Embryonic facial prominence (tissue), 1 donor: Measurements from ENCODE around the gene MRPL18.
"Not testable (repeated sequence)": the region's sequence is repeated elsewhere in the genome, so short reads cannot be mapped to it uniquely, and the experiment has no call there.

Source experiments
- DNase-seq: peaks from one replicate; pipeline ENCODE4 v3.0.0-alpha.2; 2016; ENCODE audit errors: extremely low spot score

Gene MRPL18

DNA sequence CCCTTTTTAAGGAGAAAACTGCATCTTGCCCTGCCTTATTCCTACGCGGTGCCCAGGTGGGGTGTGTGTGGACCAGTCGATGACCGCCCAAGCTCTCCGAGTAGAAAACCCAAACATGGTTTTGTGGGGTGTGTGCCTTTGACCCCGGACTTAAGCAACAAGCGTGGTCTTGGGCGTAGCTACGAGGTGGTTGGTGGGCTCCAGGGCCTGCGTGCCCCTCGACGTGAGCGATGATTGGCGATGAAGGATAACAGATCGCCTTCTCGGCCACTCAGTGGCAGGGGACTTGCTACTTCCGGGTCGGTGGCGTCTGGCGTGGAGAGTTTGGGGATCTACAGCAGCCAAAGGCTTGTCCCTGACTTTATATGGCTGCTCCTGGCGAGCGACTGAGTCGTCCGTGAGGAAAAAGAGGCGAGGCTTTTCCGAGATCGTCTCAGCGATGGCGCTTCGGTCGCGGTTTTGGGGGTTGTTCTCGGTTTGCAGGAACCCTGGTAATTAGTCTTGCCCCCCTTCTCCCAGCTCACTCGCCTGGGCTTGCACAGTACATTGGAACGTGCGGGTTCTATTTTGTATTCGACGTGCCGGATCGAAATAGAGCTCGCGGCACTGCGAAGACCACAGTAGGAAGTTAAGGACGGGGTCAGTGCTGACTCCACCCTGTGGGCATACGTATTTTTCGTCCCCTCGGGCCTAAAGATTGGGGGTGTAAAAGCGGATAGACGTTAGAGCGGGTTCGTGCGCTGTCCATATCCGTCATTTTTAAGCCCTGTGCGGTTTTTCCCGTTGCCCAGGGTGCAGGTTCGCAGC, at the start of gene MRPL18:
Gene MRPL18 (plus strand): TSS at position 319 of the 807 bp plus-strand sequence. CDS start 121 bp downstream, at position 440.
- DNase-seq, result peak; percentile 93

DNA sequence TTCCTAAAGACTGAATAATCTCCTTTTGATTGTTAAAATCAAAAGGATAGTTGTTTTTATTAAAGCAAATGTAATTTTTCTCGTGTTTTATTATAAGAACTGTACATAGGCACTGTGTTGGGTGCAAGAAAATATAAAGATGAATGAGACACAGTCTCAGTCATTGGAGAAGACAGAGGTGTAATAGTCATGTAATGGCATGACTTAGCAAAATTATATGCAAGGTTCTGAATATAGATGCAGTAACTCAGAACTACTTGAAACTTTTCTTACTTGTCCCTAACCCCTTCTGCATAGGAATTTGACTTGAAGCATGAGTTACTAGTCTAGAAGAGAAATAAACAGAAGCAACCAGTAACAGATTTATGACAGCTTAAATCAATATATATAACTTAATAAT, 48.1 kb upstream of the MRPL18 start:
- DNase-seq, result no peak

DNA sequence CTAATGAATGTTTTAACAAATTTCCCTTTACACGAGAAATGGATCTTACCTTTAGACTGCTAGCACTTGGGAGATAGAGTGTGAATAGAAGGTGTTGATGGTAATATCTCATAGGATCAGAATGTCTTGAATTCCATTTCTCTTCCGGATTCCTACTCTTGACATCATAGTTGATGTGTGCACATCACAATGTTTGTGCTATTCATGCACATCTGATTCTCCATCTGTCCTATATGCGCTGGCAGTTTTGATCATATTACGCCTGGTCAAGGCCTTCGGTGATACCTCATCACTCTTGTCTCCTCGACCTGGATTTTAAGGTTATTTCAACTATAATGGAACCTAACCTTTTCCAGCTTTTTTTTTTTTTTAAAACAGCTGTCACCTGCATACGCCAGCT, 45.2 kb upstream of the MRPL18 start:
- no peak for DNase-seq

DNA sequence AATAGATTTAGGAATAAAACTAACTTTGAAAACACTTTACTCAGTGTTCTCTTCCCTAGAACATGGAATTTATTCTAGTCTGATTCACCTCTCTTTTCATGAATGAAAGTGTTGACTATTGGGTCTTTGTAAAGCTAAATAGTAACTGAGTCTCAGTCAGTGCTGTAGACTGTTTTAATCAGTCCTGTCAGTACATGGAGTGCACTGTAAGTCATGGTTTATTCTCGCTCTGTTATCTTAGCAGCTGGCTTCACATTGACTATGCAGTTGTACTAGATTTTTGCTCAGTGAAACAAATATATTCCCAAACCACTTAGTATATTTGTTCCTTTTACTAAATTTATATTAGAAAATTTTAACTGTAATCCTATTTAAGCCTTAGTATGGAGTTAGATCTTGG, 43.5 kb upstream of the MRPL18 start:
- no peak for DNase-seq

DNA sequence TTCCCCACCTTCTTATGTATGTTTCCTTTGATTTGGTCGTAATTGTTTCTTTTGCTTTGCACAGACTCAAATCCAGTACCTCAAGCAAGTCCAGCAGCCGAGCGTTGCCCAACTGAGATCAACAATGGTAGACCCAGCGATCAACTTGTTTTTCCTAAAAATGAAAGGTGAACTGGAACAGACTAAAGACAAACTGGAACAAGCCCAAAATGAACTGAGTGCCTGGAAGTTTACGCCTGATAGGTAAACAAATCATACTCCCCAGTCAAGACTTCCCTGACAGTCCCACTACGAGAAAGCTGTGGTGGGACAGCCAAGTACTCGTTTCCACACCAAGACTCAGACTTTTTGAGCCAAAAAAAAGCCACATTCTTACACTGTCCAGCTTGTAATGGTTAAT, 42.1 kb upstream of the MRPL18 start:
- DNase-seq, result not testable (repeated sequence)

DNA sequence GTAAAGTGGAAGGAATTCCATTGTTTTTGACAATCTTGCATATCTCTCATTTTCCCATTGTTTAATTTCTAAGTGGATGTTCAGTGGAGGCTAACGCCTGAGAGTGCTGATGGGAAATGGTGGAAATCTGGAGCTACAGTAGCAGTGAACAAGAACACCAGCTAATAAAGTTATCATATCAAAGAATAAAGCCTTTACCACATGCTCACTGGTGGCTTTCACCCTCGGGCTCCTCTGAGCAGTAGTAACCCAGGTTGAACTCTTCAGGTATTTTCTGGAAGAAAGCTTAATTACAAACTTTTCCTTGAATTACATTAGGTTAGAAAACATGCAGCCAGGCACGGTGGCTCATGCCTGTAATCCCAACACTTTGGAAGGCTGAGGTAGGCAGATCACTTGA, 38.8 kb upstream of the MRPL18 start:
- DNase-seq, result no peak

DNA sequence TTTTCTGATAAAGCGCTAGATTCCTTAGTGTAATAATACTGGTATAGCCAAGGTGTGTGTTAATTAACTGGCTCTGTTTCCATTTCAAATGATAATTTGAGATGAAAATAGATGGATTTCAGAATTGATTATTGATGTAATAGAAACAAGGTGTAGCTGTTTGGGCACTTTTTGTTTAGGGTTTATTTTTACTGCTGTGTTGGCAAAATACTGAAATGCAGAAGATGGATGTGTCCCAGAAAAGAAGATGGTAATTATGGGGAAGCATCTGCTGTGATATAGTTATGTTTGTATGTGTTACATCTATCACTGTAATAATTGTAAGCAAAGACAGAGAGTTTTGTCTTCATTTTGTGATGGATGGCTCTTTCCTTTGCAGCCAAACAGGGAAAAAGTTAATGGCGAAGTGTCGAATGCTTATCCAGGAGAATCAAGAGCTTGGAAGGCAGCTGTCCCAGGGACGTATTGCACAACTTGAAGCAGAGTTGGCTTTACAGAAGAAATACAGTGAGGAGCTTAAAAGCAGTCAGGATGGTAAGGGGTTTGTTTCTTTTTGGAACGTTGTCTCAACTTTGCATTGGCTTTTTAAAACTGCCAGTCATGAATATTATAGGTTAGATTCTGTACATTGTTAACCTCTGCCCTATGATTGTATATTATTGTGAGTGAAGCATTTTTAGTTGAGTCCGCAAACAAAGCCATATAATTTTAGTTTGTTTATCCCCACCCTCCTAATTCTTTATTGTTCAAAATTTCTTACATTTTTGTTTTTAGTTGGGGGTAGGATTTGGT, 37.0 kb upstream of the MRPL18 start:
- no peak for DNase-seq

DNA sequence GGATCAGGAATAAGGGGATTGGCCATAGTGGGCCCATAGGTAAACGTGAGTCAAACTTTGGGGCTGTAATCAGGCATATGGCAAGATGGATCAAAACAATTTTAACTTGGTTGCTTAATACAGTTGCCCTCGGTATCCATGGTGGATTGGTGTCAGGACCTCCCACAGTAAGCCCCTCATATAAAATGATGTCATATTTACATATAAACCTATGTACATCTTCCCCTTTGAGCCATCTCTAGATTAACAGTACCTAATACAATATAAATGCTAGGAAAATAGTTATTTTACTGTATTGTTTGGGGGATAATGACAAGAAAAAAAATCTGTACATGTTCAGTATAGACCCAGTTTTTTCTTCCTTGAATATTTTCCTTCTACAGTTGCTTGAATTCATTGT, 35.9 kb upstream of the MRPL18 start:
- DNase-seq, result no peak

DNA sequence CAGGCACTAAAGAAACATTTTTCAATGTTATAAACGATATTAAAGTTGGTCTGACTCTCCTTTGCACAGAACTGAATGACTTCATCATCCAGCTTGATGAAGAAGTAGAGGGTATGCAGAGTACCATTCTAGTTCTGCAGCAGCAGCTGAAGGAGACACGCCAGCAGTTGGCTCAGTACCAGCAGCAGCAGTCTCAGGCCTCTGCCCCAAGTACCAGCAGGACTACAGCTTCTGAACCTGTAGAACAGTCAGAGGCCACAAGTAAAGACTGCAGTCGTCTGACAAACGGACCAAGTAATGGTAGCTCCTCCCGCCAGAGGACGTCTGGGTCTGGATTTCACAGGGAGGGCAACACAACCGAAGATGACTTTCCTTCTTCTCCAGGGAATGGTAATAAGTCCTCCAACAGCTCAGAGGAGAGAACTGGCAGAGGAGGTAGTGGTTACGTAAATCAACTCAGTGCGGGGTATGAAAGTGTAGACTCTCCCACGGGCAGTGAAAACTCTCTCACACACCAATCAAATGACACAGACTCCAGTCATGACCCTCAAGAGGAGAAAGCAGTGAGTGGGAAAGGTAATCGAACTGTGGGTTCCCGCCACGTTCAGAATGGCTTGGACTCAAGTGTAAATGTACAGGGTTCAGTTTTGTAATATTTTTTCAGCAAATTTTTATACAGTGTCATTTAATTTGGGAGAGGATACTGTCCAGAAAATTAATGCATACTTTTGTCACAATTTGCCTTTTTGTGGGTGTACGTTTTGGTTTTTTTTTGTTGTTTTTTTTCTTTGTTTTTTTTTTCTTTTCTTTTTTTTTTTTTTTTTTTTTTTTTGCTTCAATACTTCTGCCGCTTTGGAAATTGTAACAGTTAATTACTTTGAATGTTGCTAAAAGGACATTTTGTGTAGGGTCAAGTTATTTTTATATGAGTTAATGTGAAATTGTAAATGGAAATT, 35.0 kb upstream of the MRPL18 start:
- no peak for DNase-seq

DNA sequence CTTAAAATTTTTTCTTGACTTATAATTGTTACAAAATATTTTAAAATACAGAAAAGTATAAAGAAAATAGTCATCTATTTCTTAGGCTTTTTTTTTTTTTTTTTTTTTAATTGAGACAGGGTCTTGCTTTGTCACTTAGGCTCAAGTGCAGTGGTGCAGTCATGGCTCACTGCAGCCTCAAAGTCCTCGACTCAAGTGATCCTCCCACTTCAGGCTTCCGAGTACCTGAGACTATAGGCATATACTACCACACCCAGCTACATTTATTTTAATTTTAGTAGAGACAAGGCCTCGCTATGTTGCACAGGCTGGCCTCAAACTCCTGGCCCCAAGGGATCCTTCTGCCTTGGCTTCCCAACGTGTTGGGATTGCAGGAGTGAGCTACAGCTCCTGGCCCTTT, 33.8 kb upstream of the MRPL18 start:
- DNase-seq, result no peak

DNA sequence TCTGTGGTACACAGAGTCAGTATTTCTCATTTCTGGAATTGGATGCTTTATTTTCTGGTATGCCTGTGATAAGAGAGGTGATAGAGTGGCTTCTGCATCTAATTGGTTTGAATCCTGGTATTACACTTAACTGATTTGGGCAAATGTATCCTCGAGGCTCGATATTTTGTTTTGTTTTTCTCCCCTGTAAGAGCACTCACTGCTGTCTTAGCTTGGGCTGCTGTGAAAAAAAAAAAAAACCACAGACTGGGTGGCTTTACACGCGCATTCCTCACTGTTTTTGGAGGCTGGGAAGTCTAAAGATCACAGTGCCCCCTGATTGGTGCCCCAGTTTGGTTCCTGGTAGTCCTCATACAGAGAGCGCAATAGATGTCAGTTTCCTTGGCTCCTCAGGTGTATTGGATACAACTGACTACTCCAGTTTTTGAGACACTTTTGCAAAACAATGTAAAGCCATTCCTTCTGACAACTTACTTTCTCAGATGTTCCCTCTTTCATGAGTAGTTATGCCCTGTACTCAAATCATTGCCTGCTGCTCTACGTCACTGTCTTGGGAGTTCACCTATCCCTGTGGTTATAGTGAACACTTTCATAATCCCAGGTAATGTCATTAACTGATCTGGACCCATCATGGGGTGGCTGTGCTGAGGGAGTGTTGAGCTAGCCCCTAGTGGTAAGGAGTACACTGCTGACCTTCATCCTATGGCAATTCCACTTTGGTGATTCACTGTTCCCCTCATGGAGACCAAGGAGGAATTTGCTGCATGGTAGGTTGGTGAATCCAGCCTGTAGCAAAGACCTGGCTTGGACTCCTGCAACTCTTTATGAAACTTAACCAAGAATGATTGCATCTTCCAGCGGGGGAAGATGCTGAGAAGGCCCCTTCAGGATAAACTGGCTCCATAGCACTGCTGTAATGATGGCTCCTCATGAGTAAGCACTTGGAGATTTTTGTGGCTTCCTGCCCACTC, 32.0 kb upstream of the MRPL18 start:
- DNase-seq, result no peak

DNA sequence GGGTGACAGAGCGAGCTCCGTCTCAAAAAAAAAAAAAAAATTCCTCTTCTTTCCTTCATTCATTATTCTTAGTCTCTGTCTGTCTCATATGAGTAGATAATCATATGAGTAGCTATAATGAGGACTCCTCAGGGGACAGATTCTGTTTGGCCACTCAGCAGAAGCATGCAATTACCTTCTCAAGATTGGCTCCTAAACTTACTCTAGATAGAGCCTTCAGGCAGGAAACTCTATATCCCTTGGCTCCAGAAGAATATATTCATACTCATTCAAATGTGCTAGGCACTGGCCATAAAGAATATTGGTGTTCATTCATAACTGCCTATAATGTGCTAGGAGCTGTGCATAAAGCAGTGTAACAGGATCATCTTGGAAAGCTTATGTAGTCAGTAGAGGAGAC, 30.6 kb upstream of the MRPL18 start:
- no peak for DNase-seq

DNA sequence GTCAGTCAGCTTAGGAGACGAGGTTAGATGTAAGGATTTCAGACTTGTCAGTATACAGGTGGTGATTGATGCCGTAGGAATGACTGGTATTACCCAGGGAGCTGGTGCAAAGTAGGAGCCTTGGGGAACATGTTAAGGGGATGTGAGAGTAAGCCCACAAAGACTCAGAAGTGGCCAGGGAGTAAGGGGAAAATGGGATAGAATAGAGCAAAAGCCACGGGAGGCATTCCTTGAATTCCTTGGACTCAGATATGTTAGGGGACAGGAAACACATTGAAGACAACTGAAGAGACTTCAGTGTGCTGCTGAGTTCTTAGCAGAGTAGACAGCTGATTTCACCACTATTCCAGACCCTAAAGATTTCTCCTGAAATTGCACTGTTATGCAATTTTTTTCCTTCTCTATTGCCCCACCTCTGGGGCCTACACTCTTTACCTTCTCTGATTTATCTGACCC, 29.6 kb upstream of the MRPL18 start:
- no peak for DNase-seq

DNA sequence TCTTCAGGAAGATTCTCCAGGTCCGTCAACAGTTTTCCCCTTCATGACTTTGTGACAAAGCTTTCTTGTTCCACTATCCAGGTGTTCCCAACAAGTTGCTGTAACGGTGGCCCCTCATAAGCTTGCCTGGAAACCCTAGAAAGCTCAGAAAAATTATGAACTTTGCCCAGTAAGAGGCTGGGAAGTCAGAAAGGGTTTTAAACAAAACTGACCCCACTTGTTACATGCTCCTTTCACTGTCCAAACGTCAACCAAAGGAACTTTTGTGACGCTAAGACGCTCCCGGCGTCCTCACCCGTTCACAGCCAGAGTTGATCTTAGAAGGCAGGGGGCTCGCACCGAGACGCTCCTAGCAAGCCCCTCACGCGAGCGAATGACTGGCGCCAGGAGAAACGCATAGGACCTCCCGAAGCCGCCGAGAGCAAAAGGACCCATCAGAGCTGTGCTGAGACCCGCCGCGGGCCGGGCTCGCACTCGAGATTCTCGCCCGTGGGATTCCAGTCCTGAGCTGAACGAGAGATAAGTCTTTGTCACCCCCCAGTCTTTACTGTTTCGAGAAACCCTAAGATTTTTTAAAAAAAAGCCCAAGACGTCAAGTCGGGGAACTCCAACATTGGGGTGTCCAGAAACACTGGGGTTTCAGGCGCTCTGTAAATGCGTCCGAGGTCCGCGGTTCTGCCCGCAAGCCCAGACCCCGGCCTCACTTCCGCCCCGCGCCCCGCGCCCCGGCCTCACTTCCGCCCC, 29.0 kb upstream of the MRPL18 start:
- DNase-seq, result no peak

DNA sequence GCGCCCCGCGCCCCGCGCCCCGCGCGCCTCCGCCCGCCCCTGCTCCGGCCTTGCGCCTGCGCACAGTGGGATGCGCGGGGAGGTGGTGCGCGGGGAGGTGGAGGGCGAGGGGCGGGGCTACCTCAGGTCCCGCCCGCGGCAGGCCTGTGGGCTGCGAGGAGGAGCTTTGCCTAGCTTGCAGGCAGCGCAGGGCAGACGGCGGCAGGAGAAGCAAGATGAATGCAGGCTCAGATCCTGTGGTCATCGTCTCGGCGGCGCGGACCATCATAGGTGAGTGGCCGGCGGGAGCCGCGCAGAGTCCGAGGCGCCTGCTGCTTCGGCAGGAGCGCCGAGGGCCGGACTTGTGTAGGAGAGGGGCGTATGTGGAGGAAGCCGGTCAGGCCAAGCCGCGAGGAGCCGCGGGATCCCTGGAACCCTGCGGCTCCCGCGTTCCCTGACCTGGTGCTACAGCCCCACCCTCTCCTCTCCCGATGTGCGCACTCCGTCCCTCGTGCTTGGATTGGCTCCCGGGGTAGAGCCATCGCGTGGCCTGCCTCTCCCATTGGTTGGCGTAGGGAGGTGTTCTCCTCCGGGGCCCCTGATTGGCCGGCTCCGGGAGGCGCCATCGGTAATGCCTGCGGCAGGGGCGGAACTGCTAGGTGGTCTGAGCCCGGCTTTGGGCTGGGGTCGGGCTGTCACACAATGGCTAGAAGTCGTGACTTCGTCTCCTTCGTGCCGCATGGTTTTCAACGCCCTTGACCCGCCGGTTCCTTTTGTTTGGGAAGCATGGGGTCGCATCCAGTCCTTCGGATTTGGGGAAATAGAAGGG, 28.2 kb upstream of the MRPL18 start, which contains the start of gene ACAT2:
Gene ACAT2 (plus strand): TSS at position 173 of the 808 bp plus-strand sequence. CDS start 43 bp downstream, at position 216.
- peak; percentile 92 for DNase-seq

DNA sequence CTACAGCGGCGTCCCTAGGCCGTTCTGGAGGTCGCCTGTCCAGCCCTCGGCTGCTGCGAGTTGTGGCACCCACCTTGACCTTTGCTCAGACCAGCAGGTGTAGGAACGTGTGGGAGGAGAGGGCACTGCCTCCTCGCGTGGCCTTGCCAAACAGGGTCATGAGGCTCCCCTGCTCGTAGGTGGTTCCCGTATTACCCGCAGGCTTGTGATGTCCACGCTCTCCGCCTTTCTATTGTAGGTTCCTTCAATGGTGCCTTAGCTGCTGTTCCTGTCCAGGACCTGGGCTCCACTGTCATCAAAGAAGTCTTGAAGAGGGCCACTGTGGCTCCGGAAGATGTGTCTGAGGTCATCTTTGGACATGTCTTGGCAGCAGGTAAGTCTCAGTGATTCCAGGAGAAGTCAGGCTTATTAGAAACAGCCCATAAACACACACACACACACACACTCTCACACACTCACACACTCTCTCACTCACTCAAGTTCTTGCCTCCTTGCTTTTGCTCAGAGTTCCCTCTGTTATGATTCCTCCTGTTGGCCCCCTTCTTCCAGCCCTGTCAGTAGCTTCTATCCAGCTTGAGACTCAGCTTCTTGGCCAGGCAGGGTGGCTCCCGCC, 27.5 kb upstream of the MRPL18 start:
- DNase-seq, result no peak

DNA sequence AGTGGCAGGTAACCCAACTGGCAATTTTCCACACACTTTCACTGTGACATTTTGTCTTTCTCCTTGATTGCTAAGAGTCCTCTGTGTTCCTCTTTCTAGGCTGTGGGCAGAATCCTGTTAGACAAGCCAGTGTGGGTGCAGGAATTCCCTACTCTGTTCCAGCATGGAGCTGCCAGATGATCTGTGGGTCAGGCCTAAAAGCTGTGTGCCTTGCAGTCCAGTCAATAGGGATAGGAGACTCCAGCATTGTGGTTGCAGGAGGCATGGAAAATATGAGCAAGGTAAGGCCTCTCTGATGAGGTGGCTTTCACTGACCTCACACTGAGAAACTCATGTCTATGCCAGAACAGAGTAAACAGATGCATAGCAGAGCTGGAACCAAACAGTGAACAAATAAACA, 23.4 kb upstream of the MRPL18 start:
- DNase-seq, result no peak

DNA sequence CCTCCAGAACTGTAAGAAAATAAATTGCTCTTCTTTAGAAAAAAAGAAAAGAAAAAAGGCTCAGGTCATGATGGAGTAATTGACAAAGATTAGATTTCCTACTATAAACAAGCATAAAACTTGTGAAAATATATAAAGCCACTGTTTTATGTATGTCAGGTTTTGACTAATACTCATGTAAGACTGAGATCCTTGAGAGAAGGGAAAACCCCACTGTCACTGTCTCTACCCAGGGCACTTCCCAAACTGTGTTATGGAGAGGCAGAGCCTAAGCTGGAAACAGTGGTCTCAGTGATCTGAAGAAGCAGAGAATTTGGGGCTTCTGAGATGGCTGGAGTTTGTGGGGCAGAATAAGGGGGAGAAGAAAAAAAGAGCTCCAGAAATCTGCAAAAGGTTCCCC, 20.8 kb upstream of the MRPL18 start:
- DNase-seq, result no peak

DNA sequence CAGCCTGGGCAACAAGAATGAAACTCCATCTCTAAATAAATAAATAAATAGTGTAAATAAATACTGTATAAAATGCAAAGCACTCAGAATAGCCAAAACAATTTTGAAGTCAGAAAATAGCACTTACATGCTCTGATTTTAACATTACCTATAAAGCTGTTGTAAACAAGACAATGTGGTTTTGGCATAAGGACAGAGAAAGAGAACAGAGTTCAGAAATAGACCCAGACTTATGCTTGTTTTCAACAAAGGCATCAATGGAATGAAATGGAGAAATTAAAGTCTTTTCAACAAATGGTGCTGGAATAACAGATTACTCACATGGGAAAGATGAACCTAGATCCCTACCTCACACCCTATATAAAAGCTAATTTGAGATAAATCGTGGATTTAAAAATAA, 18.1 kb upstream of the MRPL18 start:
- DNase-seq, result no peak
